NCI-H510A treated with DMSO at 0.1 percent for 48 hours (cell line): ENCODE results near the gene MTA3.
"Not testable (repeated sequence)": the region's sequence is repeated elsewhere in the genome, so short reads cannot be mapped to it uniquely, and the experiment has no call there.

ENCODE experiments used
- DNase-seq: peaks from one replicate; lab custom pipeline; 2025; lab: John Stamatoyannopoulos, UW

MTA3 gene

DNA sequence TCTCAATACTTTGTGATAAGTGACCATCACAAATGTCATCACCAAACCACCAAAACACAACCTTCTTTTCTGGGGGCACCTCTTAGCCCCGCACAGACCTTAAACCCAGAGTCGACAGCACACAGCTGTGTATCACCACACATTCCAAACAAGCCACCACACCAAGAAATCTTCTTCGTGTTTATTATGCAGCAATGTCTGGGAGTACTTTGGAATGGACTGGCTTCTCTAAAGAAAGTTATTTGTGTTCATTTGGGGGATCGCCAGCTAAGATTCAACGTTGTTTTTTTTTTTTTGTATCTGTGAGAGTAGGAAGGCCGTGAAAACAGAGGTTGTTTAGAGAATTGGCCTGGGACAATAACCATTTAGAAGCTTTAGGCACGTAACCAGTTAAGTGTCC is 1.1 kb upstream of the MTA3 start:
- DNase-seq: no peak

DNA sequence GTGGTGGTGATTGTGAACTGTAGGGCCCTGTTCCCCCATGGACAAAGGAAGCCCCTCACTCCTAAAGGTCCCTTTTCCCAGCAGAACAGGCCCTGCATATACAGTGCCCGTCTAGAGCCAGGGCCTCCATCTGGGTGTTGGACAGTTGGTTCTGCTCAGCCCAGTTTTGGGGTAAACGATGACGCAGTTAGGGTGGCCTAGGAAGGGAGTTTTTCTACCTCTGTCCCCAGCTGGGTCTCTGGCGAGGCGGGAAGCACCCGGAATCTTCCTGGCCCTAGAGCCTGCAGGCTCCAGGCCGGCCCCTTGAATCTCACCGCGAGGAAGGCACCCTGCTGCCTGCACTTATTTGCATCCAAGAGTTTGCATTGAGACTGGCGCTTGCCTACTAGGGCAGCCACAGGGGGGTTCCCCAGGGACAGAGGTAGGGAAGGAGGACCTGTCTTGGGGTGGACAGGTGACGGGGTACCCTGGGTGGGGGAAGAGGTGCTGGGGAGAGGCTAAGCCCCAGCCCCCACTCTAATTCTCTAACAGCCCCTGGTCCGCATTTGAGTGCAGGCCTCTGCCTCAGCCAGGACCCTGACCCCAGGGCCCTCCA is 529 bp upstream of the MTA3 start:
- DNase-seq: peak; percentile 74

DNA sequence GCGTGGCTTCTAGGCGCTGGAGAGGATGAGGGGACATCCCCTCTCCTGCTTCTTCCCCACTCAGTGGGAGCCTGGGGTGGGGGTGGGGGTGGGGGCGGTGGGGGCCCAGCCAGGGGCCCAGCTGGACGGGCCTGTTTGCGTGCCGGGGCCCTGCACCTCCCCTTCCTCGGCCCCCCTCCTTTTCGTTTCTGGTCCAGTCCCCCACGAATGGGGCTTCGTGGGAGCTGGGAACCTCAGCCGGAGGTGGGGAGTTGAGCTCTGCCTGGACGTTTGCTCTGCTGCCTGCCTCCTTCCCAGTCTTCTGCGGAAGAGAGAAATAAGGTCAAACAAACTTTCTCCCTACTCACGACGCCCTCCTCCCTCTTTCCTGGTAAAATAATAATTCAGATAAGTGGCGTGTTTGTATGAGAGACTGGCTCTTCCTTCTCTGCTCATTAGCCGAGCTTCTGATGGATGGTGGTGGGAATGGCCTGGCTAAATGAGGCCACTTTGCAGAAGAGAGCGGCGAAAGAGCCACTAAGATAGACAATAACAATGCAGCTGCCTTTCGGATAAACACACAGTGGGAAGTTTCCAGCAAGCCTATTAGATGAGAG is 782 bp downstream of the MTA3 start:
- DNase-seq: peak; percentile 56

DNA sequence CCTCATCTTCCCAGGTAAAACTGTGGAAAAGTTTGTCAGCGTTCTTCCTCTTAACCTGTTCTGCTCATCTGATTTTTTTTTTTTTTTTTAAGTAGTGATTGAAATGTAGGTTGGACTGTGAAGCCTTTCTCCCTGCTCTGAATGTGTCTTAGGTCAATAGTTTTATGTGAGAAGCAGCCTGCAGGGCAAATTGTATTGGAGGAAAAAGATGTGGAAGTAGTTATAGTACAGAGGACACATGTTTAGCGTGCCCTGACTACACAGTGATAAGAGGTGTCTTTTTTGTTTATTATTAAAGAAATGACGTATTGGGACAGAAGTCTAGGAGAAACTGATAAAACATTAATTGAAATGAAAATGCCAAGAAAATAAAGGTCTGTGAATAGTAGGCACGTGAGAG is 1.5 kb downstream of the MTA3 start:
- peak; percentile 31 for DNase-seq

- no peak for DNase-seq
Observed at GRCh38 chr2:42572297-42573081, 4.1 kb downstream of the MTA3 start.

- no peak for DNase-seq
Observed at GRCh38 chr2:42573256-42573655, 4.8 kb downstream of the MTA3 start.

DNA sequence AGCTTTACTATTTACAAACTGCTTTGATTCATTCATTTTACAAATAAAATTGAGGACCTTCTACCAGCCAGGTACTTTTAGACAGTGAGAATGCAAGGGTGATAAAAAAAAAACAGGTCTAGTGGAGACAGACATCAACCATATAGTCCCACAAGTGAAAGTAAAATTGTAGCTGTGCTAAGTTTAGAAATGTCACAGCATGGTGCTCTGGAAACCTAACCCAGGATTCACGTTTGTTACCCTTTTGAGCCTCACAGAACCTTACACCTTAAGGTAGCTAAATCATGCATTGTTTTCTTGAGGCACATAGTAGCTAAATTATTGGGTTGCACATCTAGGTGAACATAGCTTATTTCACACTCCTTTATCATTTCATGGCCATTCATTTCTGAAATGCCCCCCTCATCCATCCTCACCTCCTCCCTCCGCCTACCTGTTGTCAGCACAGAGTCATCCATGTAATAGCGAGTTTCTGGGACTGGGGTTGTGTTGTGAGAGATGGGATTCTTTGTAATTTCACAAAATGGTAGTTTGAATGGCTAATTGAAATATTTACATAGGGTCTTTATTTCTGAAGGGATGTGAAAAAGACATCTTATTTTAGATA is 7.1 kb downstream of the MTA3 start:
- no peak for DNase-seq

- no peak for DNase-seq
Observed at GRCh38 chr2:42578621-42579020, 10.2 kb downstream of the MTA3 start.

- no peak for DNase-seq
Observed at GRCh38 chr2:42581257-42581656, 12.8 kb downstream of the MTA3 start.

- DNase-seq: not testable (repeated sequence)
Observed at GRCh38 chr2:42584628-42585027, 16.2 kb downstream of the MTA3 start.

GRCh38 chr2:42585779-42586178 is 17.3 kb downstream of the MTA3 start:
- DNase-seq: no peak

- DNase-seq: no peak
Observed at GRCh38 chr2:42587526-42588117, 19.2 kb downstream of the MTA3 start.

- DNase-seq: no peak
Observed at GRCh38 chr2:42588121-42588520, 19.7 kb downstream of the MTA3 start.

DNA sequence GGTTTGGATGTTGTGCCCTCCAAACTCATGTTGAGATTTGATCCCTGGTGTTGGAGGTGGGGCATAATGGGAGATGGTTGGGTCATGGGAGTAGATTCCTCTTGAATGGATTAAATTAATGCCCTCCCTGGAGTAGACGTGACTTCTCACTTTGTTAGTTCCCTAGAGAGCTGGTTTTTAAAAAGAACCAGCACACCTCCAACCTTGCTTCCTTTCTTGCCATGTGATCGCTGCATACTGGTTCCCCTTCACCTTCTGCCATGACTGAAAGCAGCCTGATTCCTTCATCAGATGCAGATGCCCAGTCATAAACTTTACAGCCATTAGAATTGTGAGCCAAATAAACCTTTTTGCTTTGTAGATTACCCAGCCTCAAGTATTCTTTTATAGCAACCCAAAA is 21.7 kb downstream of the MTA3 start:
- DNase-seq: no peak

DNA sequence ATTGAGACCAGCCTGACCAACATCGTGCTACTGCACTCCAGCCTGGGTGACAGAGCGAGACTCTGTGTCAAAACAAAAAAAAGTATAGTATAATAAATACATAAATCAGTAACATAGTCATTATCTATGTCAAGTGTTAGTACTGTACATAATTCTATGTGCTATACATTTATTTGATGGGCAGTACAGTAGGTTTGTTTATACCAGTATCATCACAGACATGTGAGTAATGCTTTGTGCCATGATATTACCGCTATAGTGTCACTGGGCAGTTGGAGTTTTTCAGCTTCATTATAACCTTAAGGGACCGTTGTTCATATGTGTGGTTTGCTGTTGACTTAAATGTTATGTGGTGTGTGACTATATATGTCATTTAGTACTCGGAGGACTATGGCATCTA is 24.9 kb downstream of the MTA3 start:
- DNase-seq: no peak

GRCh38 chr2:42598656-42599055 is 30.2 kb downstream of the MTA3 start:
- no peak for DNase-seq

GRCh38 chr2:42601076-42601475 is 32.6 kb downstream of the MTA3 start:
- DNase-seq: no peak

- DNase-seq: peak; percentile 61
Observed at GRCh38 chr2:42602218-42602875, 33.9 kb downstream of the MTA3 start.

DNA sequence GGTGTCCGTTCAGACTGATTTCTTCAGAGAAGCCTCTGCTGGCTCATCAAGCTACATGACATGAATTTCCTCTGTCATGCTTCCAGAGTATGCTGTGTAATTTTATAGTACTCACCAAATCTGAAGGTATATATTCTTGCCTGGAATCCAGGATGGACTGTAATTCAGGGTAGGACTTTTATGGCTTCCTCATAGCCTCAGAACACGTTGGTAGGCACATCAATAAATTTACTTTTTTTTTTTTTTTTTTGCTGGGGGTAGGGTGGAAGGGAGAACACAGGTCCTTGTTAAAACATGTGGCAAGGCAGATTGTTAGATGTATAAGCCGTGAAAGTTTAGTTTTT is 34.4 kb downstream of the MTA3 start:
- no peak for DNase-seq

DNA sequence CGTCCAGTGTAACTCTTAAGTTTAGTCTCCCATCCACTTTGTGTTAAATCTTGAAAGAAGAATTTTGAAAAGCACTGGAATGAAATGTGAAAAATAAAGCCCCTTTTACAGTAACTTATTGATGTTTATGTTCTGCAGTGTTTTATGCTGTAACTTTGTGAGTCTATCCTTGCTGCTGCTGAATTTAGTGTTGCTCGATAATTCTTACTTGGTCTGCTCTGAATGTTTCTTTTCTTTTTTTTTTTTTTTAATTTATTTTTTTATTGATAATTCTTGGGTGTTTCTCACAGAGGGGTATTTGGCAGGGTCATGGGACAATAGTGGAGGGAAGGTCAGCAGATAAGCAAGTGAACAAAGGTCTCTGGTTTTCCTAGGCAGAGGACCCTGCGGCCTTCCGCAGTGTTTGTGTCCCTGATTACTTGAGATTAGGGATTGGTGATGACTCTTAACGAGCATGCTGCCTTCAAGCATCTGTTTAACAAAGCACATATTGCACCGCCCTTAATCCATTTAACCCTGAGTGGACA is 36.0 kb downstream of the MTA3 start:
- DNase-seq: not testable (repeated sequence)

GRCh38 chr2:42606166-42606565 is 37.7 kb downstream of the MTA3 start:
- DNase-seq: not testable (repeated sequence)

- no peak for DNase-seq
Observed at GRCh38 chr2:42607101-42607637, 38.7 kb downstream of the MTA3 start.
